Tibial artery (tissue), 4 donors: ENCODE data around the gene INHBE.
A peak's percentile ranks its signal among the peaks of the same experiment; 100 is the strongest.

Experiments
- DNase-seq, 2 donors: peaks; one replicate each; pipeline ENCODE4 v3.0.0-alpha.2; 2019
- H3K27ac ChIP-seq, 2 donors: fragments of 200-600 bp; sonication (generic) in 1 of 2; 1 replicate in 1 of 2; 2 replicates in 1 of 2; pipeline ENCODE4 v1.5.1; 2018 to 2019; ENCODE audit warnings: mild to moderate bottlenecking in 1 of 2
- H3K27me3 ChIP-seq, 2 donors: fragments of 200-600 bp; sonication (generic) in 1 of 2; one replicate each; pipeline versions ENCODE4 v1.5.1 to v1.6.0; 2016 to 2019
- H3K36me3 ChIP-seq, 3 donors: fragments of 200-600 bp; sonication (generic) in 2 of 3; one replicate each; pipeline ENCODE4 v1.5.1; 2016 to 2019; ENCODE audit warnings: mild to moderate bottlenecking in 2 of 3
- H3K4me1 ChIP-seq, 4 donors: fragments of 200-600 bp; sonication (generic) in 2 of 4; 1 replicate in 3 of 4; 2 replicates in 1 of 4; pipeline ENCODE4 v1.5.1; 2016 to 2019
- H3K4me3 ChIP-seq, 2 donors: fragments of 200-600 bp; sonication (generic) in 1 of 2; 1 replicate in 1 of 2; 2 replicates in 1 of 2; pipeline ENCODE4 v1.5.1; 2018 to 2019; ENCODE audit warnings: mild to moderate bottlenecking in 2 of 2
- H3K9me3 ChIP-seq, 3 donors: fragments of 200-600 bp; sonication (generic) in 1 of 3; one replicate each; pipeline ENCODE4 v1.5.1; 2016 to 2019
- intact Hi-C: fragments of 100-400 bp; cut with DNase I; formaldehyde crosslinking; loops from one replicate; pipeline ENCODE4 v1.15.0; 2023; ENCODE audit warnings: low total_unique reads
- TF ChIP-seq, protein P1 (sequence below), 2 experiments: fragments of 200-600 bp in 1 of 2; fragments of 450-650 bp in 1 of 2; IDR thresholded peaks; one replicate each; pipeline ENCODE4 v1.5.1; 2017 to 2019; ENCODE audit warnings: antibody characterized with exemption in 2 of 2, mild to moderate bottlenecking in 1 of 2, moderate library complexity in 1 of 2

Gene INHBE

GRCh38 chr12:57430112-57430930, 24.8 kb upstream of the INHBE start:
- Histone ChIP-seq H3K27me3 (no peaks in the 10 kb centered on the region), H3K4me1 (peaks cover 0 to 15% (median 11%) of the 10 kb centered on the region in 4 donors), H3K4me3 (peak overlapping the region; percentile 76 to 93), H3K9me3 (no peaks in the 10 kb centered on the region), H3K27ac (peak overlapping the region; percentile 97 to 99), H3K36me3 (peaks cover 0 to 5% (median 0%) of the 10 kb centered on the region in 3 donors)
- TF ChIP-seq, protein P1, sequence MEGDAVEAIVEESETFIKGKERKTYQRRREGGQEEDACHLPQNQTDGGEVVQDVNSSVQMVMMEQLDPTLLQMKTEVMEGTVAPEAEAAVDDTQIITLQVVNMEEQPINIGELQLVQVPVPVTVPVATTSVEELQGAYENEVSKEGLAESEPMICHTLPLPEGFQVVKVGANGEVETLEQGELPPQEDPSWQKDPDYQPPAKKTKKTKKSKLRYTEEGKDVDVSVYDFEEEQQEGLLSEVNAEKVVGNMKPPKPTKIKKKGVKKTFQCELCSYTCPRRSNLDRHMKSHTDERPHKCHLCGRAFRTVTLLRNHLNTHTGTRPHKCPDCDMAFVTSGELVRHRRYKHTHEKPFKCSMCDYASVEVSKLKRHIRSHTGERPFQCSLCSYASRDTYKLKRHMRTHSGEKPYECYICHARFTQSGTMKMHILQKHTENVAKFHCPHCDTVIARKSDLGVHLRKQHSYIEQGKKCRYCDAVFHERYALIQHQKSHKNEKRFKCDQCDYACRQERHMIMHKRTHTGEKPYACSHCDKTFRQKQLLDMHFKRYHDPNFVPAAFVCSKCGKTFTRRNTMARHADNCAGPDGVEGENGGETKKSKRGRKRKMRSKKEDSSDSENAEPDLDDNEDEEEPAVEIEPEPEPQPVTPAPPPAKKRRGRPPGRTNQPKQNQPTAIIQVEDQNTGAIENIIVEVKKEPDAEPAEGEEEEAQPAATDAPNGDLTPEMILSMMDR (IDR thresholded peaks at IDR 0.05): no peak
- DNase-seq: peak; percentile 30 to 73
- intact Hi-C loops: no loop called here

GRCh38 chr12:57430931-57431566, 24.1 kb upstream of the INHBE start, which contains the start of gene R3HDM2:
TSS of gene R3HDM2 (minus strand) at chr12:57431043. CDS start at chr12:57310428, 120,615 bp downstream.
- H3K27ac ChIP-seq: peak within 1 kb of the TSS; percentile 97 to 99
- peak within 1 kb of the TSS; percentile 76 to 93 for H3K4me3 ChIP-seq
- peak; percentile 90 to 97 for DNase-seq
- TF ChIP-seq, protein P1 (IDR thresholded peaks at IDR 0.05): no peak
- H3K4me1 ChIP-seq: peaks cover 0 to 15% (median 11%) of the 10 kb centered on the region in 4 donors
- H3K9me3 ChIP-seq: no peaks in the 10 kb centered on the region
- no peaks in the 10 kb centered on the region for H3K36me3 ChIP-seq
- H3K27me3 ChIP-seq: no peaks in the 10 kb centered on the region
- intact Hi-C loops: no loop called here

DNA sequence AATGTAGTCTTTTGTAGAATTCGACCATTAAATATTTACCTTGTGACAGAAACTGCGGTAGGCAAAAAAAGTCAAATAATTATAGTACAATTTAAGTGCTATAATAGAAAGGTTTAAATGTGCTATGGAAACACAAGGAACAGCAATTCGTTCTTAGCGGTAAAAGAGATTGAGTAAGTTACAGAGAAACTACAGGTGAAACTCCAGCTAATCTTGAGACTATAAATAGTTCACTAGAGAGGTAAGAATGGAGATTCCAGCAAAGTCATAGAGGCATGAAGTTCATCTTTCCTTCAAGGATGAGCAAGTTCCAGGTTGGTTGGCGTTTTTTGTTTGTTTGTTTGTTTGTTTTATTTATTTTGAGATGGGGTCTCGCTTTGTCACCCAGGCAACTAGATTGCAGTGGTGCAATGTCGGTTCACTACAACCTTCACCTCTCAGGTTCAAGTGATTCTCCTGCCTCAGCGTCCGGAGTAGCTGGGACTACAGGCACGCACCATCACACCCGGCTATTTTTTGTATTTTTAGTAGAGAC, 23.4 kb upstream of the INHBE start:
- no peak for DNase-seq
- intact Hi-C loops: no loop called here
- peak overlapping the region; percentile 76 to 93 for H3K4me3 ChIP-seq
- H3K9me3 ChIP-seq: no peaks in the 10 kb centered on the region
- H3K4me1 ChIP-seq: peaks cover 0 to 15% (median 11%) of the 10 kb centered on the region in 4 donors
- H3K27ac ChIP-seq: peak overlapping the region; percentile 97 to 99
- no peaks in the 10 kb centered on the region for H3K36me3 ChIP-seq
- TF ChIP-seq, protein P1 (IDR thresholded peaks at IDR 0.05): no peak
- H3K27me3 ChIP-seq: no peaks in the 10 kb centered on the region

GRCh38 chr12:57433370-57433769, 21.7 kb upstream of the INHBE start:
- no peak overlapping the region for H3K27ac ChIP-seq
- no peaks in the 10 kb centered on the region for H3K27me3 ChIP-seq
- no peaks in the 10 kb centered on the region for H3K9me3 ChIP-seq
- intact Hi-C loops: no loop called here
- no peak for DNase-seq
- no peak overlapping the region for H3K4me3 ChIP-seq
- H3K4me1 ChIP-seq: peaks cover 0 to 12% (median 11%) of the 10 kb centered on the region in 4 donors
- no peaks in the 10 kb centered on the region for H3K36me3 ChIP-seq
- TF ChIP-seq, protein P1 (IDR thresholded peaks at IDR 0.05): no peak

DNA sequence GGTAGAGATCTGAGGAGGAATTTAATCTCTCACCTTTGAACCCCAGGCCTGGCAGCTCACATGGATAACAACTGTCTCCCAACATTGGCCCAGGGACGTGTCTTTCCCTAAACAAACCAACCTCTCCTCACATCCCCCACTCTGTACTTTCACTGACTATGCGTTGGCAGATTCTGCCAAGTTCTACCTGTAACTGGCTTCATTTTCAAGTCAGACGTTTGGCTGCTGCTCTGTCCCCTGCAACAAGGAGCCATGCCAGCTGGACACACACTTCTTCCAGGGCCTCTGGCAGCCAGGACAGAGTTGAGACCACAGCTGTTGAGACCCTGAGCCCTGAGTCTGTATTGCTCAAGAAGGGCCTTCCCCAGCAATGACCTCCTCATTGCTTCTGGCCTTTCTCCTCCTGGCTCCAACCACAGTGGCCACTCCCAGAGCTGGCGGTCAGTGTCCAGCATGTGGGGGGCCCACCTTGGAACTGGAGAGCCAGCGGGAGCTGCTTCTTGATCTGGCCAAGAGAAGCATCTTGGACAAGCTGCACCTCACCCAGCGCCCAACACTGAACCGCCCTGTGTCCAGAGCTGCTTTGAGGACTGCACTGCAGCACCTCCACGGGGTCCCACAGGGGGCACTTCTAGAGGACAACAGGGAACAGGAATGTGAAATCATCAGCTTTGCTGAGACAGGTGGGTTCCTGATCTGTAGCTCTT, 20.4 kb upstream of the INHBE start, which contains the start of gene INHBC:
Gene INHBC (plus strand): TSS at position 268 of the 707 bp plus-strand sequence. CDS start 103 bp downstream, at position 371.
- Histone ChIP-seq H3K36me3 (no peaks in the 10 kb centered on the region), H3K9me3 (no peaks in the 10 kb centered on the region), H3K4me1 (peaks cover 0 to 4% (median 3%) of the 10 kb centered on the region in 4 donors), H3K27me3 (no peaks in the 10 kb centered on the region), H3K27ac (no peak within 1 kb of the TSS), H3K4me3 (no peak within 1 kb of the TSS)
- TF ChIP-seq, protein P1 (IDR thresholded peaks at IDR 0.05): no peak
- intact Hi-C loops: no loop called here
- DNase-seq: no peak
